Tibial artery (tissue), 4 donors: ENCODE results near the gene ILRUN.
"Not testable (repeated sequence)": the region's sequence is repeated elsewhere in the genome, so short reads cannot be mapped to it uniquely, and the experiment has no call there.

Experiments used
- DNase-seq, 2 donors: peaks; one replicate each; pipeline ENCODE4 v3.0.0-alpha.2; 2019
- H3K27ac ChIP-seq, 2 donors: fragments of 200-600 bp; sonication (generic) in 1 of 2; 1 replicate in 1 of 2; 2 replicates in 1 of 2; pipeline ENCODE4 v1.5.1; 2018 to 2019; ENCODE audit warnings: mild to moderate bottlenecking in 1 of 2
- H3K27me3 ChIP-seq, 2 donors: fragments of 200-600 bp; sonication (generic) in 1 of 2; one replicate each; pipeline versions ENCODE4 v1.5.1 to v1.6.0; 2016 to 2019
- H3K36me3 ChIP-seq, 3 donors: fragments of 200-600 bp; sonication (generic) in 2 of 3; one replicate each; pipeline ENCODE4 v1.5.1; 2016 to 2019; ENCODE audit warnings: mild to moderate bottlenecking in 2 of 3
- H3K4me1 ChIP-seq, 4 donors: fragments of 200-600 bp; sonication (generic) in 2 of 4; 1 replicate in 3 of 4; 2 replicates in 1 of 4; pipeline ENCODE4 v1.5.1; 2016 to 2019
- H3K4me3 ChIP-seq, 2 donors: fragments of 200-600 bp; sonication (generic) in 1 of 2; 1 replicate in 1 of 2; 2 replicates in 1 of 2; pipeline ENCODE4 v1.5.1; 2018 to 2019; ENCODE audit warnings: mild to moderate bottlenecking in 2 of 2
- H3K9me3 ChIP-seq, 3 donors: fragments of 200-600 bp; sonication (generic) in 1 of 3; one replicate each; pipeline ENCODE4 v1.5.1; 2016 to 2019
- CTCF ChIP-seq, 2 experiments: fragments of 200-600 bp in 1 of 2; fragments of 450-650 bp in 1 of 2; IDR thresholded peaks; one replicate each; pipeline ENCODE4 v1.5.1; 2017 to 2019; ENCODE audit warnings: antibody characterized with exemption in 2 of 2, mild to moderate bottlenecking in 1 of 2, moderate library complexity in 1 of 2
- intact Hi-C: fragments of 100-400 bp; cut with DNase I; formaldehyde crosslinking; loops from one replicate; pipeline ENCODE4 v1.15.0; 2023; ENCODE audit warnings: low total_unique reads

Gene ILRUN

DNA sequence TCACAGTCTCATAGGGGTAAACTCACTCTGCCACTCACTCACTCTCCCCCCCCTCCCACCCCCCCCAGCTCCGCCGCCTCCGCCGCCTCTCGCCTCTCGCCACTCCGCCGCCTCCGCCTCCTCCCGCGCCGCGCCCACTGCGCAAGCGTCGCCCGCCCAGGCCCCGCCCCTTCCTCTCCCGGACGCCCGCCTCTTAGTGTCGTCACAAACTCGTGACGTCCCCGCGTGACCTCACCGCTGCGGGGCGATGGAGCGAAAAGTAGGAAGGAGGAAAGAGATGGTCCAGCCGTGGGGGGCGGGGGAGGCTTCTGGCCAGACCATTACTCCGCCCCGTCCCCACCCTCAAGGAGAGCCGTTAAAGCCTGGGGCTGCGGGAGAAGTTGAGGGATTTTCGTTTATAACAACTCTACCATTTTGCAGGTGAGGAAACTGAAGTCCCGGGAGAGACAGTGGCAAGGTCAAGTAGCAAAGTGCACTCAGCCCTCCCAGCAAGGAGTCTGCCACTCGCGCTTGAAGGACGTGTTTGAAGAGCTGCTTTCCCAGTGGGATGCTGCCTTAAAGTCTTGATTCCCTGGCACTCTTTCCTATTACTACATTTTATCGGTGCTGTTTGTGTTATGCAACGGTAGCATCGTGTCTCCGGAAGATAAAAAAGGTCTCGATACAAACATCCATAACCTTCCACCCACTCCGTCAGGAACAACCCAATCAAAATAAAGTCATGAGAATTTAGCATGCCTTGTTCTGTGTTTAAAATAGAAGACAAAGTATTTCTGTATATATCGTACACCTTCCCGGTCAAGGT is at the start of gene ILRUN:
Gene ILRUN, minus strand, starts transcription at position 29 of the 805 bp plus-strand sequence. CDS start 164 bp downstream, outside the sequence.
- Histone ChIP-seq H3K4me1 (peaks cover 0 to 36% (median 24%) of the 10 kb centered on the region in 4 donors), H3K4me3 (peak within 1 kb of the TSS; percentile 95 to 100), H3K36me3 (no peaks in the 10 kb centered on the region), H3K27me3 (no peaks in the 10 kb centered on the region), H3K27ac (peak within 1 kb of the TSS; percentile 96), H3K9me3 (no peaks in the 10 kb centered on the region)
- intact Hi-C loops, result no loop called here
- TF ChIP-seq CTCF (IDR thresholded peaks at IDR 0.05), result no peak
- DNase-seq, result peak; percentile 96 to 98

DNA sequence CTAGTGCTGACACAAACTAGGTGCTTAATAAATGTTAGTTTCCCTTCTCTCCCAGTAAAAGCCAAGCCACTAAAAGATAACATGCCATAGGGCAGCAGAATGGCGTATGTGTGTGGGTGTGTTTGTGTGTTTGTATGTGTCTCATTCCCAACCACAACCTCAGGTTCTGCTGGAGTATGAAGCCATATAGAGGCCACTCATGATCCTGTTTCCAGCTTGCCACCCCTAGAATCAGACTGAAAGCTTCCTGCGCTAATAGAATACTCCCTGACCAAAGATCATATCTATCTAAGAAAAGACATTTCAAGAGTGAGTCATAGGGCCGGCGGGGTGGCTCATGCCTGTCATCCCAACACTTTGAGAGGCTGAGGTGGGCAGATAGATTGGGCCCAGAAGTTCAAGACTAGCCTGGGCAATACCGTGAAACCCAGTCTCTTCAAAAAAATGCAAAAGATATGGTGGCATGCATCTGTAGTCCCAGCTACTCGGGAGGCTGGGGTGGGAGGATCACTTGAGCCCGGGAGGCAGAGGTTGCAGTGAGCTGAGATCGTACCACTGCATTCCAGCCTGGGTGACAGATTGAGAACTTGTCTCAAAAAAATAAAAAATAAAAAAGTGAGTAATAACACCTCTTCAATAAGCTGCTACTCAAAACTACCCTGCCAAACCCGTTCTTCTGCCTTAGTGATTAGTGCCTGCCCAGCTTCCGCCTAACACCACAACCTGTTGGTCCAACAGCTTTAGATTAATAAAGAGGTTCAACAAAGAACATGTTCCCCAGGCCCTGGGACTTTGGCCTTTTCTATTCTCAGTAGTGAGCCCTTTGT is 48.9 kb upstream of the ILRUN start:
- Histone ChIP-seq H3K4me3 (no peak overlapping the region), H3K36me3 (no peaks in the 10 kb centered on the region), H3K27ac (no peak overlapping the region), H3K9me3 (no peaks in the 10 kb centered on the region), H3K4me1 (no peaks in the 10 kb centered on the region), H3K27me3 (no peaks in the 10 kb centered on the region)
- no peak for DNase-seq
- intact Hi-C loops, result no loop called here
- no peak for TF ChIP-seq CTCF (IDR thresholded peaks at IDR 0.05)

DNA sequence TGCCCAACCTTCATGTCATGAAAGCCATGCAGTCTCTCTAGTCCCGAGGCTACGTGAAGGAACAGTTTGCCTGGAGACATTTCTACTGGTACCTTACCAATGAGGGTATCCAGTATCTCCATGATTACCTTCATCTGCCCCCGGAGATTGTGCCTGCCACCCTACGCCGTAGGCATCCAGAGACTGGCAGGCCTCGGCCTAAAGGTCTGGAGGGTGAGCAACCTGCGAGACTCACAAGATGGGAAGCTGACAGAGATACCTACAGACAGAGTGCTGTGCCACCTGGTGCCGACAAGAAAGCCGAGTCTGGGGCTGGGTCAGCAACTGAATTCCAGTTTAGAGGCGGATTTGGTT is 47.7 kb upstream of the ILRUN start:
- H3K4me1 ChIP-seq, H3K9me3 ChIP-seq, DNase-seq, H3K36me3 ChIP-seq, intact Hi-C loops, H3K4me3 ChIP-seq, H3K27ac ChIP-seq, H3K27me3 ChIP-seq: not testable (repeated sequence)

DNA sequence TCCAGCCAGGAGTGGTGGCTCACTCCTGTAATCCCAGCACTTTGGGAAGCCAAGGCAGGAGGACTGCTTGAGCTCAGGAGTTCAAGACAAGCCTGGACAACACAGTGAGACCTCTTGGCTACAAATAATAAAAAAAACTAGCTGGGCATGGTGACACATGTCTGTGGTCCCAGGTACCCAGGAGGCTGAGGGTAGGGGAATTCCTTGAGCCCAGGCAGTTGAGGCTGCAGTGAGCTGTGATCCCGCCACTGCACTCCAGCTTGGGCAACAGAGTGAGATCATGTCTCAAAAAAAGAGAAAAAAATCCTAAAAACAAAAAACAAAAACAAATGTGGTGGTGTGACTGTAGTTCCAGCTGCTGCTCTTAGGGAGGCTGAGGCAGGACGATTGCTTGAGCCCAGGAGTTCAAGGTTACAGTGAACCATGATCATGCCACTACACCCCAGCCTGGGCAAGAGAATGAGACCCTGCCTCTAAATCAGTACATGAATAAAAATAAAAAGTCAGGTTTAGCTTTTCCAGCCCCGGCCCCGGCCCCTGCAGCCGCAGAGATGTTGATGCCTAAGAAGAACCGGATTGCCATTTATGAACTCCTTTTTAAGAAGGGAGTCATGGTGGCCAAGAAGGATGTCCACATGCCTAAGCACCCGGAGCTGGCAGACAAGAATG is 47.2 kb upstream of the ILRUN start:
- intact Hi-C loops, result no loop called here
- no peak for DNase-seq

DNA sequence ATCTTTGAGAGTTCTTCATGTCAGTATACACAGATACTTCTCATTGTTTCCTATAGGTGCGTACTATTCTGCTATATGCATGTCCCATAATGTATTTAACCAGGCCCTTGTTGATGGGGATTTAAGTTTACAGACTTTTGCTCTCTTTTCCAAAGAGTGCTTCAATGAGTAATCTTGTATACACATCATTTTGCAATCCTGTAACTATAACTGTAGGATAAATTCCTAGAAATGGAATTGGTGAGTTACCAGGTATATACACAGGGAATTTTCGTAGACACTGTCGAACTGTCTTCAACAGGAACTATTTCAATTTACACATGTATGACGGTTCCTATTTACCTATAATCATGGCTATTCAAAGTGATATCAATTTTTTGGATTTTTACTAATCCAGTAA is 45.5 kb upstream of the ILRUN start:
- intact Hi-C loops, result no loop called here
- TF ChIP-seq CTCF (IDR thresholded peaks at IDR 0.05), result no peak
- no peaks in the 10 kb centered on the region for H3K27me3 ChIP-seq

More for the DNA sequence above, 47.2 kb upstream of the ILRUN start:
- no peaks in the 10 kb centered on the region for H3K4me1 ChIP-seq
- TF ChIP-seq CTCF (IDR thresholded peaks at IDR 0.05), result no peak
- H3K4me3 ChIP-seq, result no peak overlapping the region
- no peaks in the 10 kb centered on the region for H3K27me3 ChIP-seq
- no peaks in the 10 kb centered on the region for H3K9me3 ChIP-seq
- no peaks in the 10 kb centered on the region for H3K36me3 ChIP-seq
- no peak overlapping the region for H3K27ac ChIP-seq

More for the DNA sequence above, 45.5 kb upstream of the ILRUN start:
- no peak for DNase-seq
- Histone ChIP-seq H3K27ac (no peak overlapping the region), H3K4me1 (no peaks in the 10 kb centered on the region), H3K4me3 (no peak overlapping the region), H3K9me3 (no peaks in the 10 kb centered on the region), H3K36me3 (no peaks in the 10 kb centered on the region)
